22Rv1 (cell line): Measurements from ENCODE around the gene PHRF1.

Source experiments
- H3K27ac ChIP-seq: fragments of 450-650 bp; 2 replicates; pipeline ENCODE4 v1.5.1; 2017
- ZFX ChIP-seq: fragments of 450-650 bp; IDR thresholded peaks from 2 replicates; pipeline ENCODE4 v1.6.1; 2017; ENCODE audit warnings: antibody characterized with exemption, borderline replicate concordance
- TF ChIP-seq, protein P1 (sequence below): fragments of 450-650 bp; IDR thresholded peaks from 2 replicates; pipeline ENCODE4 v1.5.1; 2017; ENCODE audit warnings: mild to moderate bottlenecking

The PHRF1 gene

DNA sequence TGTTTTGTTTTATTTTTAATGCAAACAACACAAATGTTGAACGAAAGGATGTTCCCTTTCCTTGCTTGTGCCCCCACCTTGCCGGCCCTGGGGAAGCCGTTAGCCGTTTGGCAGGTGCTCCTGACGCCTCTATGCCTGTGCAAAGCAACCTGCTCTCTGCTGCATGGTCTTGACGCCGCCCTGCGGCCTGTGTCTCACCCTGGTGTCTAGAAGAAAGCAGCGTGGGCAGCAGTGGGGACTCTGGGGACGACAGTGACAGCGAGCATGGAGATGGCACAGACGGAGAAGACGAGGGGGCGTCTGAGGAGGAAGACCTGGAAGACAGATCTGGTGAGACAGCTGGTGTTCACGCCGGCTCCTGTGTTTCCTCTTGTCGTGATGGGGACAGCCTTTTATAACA, 5.5 kb downstream of the PHRF1 start:
- TF ChIP-seq, protein P1, sequence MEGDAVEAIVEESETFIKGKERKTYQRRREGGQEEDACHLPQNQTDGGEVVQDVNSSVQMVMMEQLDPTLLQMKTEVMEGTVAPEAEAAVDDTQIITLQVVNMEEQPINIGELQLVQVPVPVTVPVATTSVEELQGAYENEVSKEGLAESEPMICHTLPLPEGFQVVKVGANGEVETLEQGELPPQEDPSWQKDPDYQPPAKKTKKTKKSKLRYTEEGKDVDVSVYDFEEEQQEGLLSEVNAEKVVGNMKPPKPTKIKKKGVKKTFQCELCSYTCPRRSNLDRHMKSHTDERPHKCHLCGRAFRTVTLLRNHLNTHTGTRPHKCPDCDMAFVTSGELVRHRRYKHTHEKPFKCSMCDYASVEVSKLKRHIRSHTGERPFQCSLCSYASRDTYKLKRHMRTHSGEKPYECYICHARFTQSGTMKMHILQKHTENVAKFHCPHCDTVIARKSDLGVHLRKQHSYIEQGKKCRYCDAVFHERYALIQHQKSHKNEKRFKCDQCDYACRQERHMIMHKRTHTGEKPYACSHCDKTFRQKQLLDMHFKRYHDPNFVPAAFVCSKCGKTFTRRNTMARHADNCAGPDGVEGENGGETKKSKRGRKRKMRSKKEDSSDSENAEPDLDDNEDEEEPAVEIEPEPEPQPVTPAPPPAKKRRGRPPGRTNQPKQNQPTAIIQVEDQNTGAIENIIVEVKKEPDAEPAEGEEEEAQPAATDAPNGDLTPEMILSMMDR = no peak
- H3K27ac ChIP-seq = no peak overlapping the region

DNA sequence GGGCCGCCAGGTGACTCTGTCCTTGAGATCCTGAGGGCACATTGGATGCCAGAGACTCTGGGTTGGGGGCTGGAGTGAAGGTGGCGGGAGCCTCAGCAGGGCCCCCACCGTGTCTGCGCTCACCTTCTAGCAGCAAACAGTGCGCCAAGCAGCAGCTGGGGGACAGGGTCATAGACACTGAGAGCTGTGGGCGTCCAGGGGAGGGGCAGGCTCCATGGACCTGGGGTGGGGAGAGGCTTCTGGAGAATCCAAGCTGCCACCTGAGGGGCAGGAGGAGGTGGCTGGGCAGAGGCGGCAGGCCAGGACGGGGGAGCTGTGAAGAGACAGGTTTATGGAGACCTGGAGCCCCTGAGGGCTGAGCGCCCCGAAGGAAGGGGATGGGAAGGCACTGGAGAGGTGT, 8.0 kb downstream of the PHRF1 start:
- H3K27ac ChIP-seq = no peak overlapping the region
- TF ChIP-seq, protein P1 = no peak
- no peak for TF ChIP-seq ZFX

DNA sequence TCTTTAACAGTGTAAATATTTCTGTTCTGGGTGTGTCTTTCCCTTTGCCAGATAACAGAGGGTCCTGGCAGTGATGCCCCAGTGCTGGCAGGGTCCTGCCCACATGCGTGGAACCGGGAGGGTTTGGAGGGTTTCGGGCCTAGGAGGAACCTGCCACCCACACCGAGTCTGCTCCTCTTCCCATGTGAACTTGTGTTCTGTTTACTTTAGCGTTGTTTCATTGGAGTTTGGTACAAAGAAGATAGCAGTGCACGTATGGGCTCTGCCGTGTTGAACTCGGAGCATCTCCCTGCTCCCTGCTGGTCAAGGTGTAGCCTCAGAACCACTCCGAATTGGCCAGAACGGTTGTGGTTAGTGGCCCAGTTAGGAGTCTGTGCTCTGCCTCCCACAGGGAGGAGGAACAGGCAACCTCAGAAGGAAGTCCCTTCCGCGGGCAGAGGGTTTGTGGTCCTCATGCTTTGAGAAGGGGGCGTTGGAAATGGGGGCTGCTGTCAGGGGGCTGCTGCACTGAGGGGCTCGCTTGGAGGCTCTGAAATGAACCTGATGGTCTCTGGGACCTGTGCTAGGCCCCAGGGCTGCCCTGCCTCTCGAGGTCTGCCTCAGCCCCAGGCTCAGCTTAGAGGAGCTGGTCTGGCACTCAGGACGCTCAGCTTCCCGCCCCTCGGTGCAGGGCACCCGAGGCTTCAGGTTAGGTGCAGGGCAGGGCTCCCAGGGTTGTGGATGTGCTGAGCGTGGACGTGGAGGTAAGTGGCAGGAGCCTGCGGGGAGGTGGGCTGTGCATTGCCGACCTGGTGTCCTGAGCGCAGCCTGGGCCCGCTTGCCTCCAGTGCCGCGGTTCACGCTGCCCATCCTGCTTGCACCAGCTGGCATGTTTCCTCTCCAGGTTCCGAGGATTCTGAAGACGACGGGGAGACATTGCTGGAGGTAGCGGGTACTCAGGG, 10.4 kb downstream of the PHRF1 start:
- TF ChIP-seq, protein P1 = no peak
- TF ChIP-seq ZFX = no peak
- H3K27ac ChIP-seq = no peak overlapping the region

DNA sequence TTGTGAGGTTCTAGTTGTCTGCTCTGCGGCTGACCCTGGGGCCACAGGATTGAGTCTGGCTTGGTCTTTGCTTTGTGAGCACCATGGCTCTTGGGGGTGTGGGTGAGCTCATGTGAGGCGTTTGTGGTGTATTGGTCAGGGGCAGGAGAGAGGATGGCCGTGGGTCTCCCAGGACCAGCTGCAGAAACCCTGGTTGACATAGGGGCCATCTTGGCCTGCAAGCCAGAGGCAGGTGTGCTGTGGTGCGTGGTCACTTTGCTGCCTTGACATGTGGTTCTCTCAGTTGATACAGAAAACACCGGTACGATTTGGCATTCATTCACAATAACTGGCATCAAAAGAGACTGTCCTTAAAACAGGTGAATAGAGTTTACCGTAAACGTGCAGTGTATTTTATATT, 11.3 kb downstream of the PHRF1 start:
- H3K27ac ChIP-seq = no peak overlapping the region
- TF ChIP-seq, protein P1 = no peak

DNA sequence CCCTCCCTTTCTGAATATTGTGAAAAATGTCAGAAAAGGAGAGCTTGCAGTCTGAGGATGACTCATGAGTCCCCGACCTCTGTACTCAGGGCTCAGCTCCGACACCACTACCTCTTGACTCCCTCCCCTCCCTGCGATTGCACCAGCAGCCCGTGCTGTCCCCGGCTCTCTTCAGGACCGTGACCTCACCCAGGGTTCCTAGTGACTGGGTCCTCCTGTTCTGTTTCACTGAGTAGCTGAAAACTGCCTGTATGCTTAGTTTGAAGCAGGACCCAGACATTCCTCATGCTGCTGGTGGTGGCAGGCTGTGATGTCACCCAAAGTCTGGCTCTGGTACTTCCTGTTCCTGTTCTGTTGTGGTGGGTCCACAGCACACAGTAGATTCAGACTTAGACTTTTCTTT, 11.7 kb downstream of the PHRF1 start:
- H3K27ac ChIP-seq = no peak overlapping the region
- TF ChIP-seq, protein P1 = no peak
- TF ChIP-seq ZFX = no peak

DNA sequence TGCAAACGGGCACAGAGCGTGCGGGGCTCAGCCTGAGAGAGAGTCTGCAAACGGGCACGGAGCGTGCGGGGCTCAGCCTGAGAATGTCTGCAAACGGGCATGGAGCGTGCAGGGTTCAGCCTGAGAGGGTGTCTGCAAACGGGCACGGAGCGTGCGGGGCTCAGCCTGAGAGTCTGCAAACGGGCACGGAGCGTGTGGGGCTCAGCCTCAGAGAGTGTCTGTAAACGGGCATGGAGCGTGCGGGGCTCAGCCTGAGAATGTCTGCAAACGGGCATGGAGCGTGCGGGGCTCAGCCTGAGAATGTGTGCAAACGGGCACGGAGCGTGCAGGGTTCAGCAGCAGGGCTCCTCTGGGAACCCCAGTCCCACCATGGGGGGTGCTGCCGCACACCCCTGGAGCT, 13.5 kb downstream of the PHRF1 start:
- no peak for TF ChIP-seq ZFX
- TF ChIP-seq, protein P1 = no peak
- no peak overlapping the region for H3K27ac ChIP-seq

DNA sequence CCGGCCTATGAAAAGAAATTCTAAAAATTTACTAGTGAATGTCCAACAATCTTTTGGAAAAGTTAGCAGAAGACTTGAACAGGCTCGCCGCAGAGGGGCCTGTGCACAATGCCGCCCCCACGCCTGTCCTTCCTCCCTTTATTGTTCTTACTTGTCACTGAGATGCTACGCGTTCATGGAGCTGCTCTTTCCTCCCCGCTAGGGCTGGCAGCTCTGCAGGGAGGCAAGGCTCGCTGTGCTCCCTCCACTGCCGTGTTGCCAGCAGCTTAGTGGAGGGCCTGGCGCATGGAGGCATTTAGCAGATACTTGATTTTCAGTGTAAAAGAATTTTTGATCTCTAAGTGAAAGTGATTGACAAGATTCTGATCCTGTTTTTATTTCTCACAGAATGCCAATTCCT, 14.7 kb downstream of the PHRF1 start:
- no peak overlapping the region for H3K27ac ChIP-seq
- TF ChIP-seq, protein P1 = no peak
- no peak for TF ChIP-seq ZFX
